CD4-positive, alpha-beta T cell (primary cell): ENCODE data around the gene TNFAIP8L2. TPM values are rescaled to one million over a fixed set of nuclear protein-coding genes. Genes with fewer than 3 reads are reported as not detected.
A peak's percentile ranks its signal among the peaks of the same experiment; 100 is the strongest.

Experiments
- ATAC-seq: fragments of 200-7000 bp; cut with Tn5 transposase; one replicate; pipeline ENCODE4 v1.10.0; 2022; ENCODE audit warnings: mild to moderate bottlenecking; ENCODE audit not compliant: poor library complexity
- CTCF ChIA-PET: fragments of 350-600 bp; sonication (Branson Sonifier 250); formaldehyde crosslinking; loops from one replicate; lab custom pipeline; 2021; ENCODE audit warnings: antibody characterized with exemption, inconsistent platforms; lab: Charles Lee
- POLR2A ChIA-PET: fragments of 350-600 bp; sonication (Branson Sonifier 250); formaldehyde crosslinking; loops from one replicate; lab custom pipeline; 2021; ENCODE audit warnings: antibody characterized with exemption, inconsistent platforms; lab: Charles Lee
- DNase-seq, 14 experiments: peaks; one replicate each; pipeline ENCODE4 v3.0.0-alpha.2; 2013 to 2020; ENCODE audit warnings: mixed read lengths in 2 of 14
- H3K27ac ChIP-seq, 2 donors: one replicate each; pipeline versions ENCODE4 v1.5.1 to v1.7.0; 2013; ENCODE audit warnings: low read length in 2 of 2, low read depth in 1 of 2, mild to moderate bottlenecking in 1 of 2
- H3K27me3 ChIP-seq, 2 experiments: 1 replicate in 1 of 2; 2 replicates in 1 of 2; pipeline versions ENCODE4 v1.6.1 to v1.7.0; 2013; ENCODE audit warnings: low read length in 2 of 2, control low read depth in 1 of 2, mild to moderate bottlenecking in 1 of 2, moderate library complexity in 1 of 2; ENCODE audit not compliant: insufficient read depth in 2 of 2, control insufficient read depth in 1 of 2
- H3K36me3 ChIP-seq: one replicate; pipeline ENCODE4 v1.6.1; 2013; ENCODE audit warnings: low read length, control low read depth; ENCODE audit not compliant: insufficient read depth
- H3K4me1 ChIP-seq: one replicate; pipeline ENCODE4 v1.6.1; 2013; ENCODE audit warnings: low read length, control low read depth; ENCODE audit not compliant: insufficient read depth
- H3K4me3 ChIP-seq: one replicate; pipeline ENCODE4 v1.5.1; 2013; ENCODE audit warnings: mild to moderate bottlenecking, low read length, moderate library complexity
- H3K9me3 ChIP-seq, 2 experiments: 1 replicate in 1 of 2; 2 replicates in 1 of 2; pipeline versions ENCODE4 v1.6.1 to v1.7.0; 2013; ENCODE audit warnings: low read length in 2 of 2, mild to moderate bottlenecking in 2 of 2, control low read depth in 1 of 2, moderate library complexity in 1 of 2; ENCODE audit not compliant: control insufficient read depth in 1 of 2, insufficient read depth in 1 of 2
- H3K27ac Mint-ChIP-seq: one replicate; pipeline ENCODE4 v1.8.0; 2020; ENCODE audit warnings: mixed read lengths
- H3K27me3 Mint-ChIP-seq: one replicate; pipeline ENCODE4 v1.8.0; 2021; ENCODE audit warnings: mixed read lengths
- H3K36me3 Mint-ChIP-seq: one replicate; pipeline ENCODE4 v1.8.0; 2021; ENCODE audit warnings: low read depth, mixed read lengths
- H3K4me1 Mint-ChIP-seq: one replicate; pipeline ENCODE4 v1.8.0; 2021; ENCODE audit warnings: low read depth, mixed read lengths
- H3K4me3 Mint-ChIP-seq: one replicate; pipeline ENCODE4 v1.8.0; 2020; ENCODE audit warnings: mild to moderate bottlenecking, mixed read lengths
- H3K9me3 Mint-ChIP-seq: one replicate; pipeline ENCODE4 v1.8.0; 2020; ENCODE audit warnings: mixed read lengths
- CTCF ChIP-seq: fragments of 200-600 bp; IDR thresholded peaks from one replicate; pipeline ENCODE4 v1.8.0; 2022; ENCODE audit warnings: antibody characterized with exemption, mild to moderate bottlenecking
- intact Hi-C, 2 experiments: fragments of 100-400 bp; cut with DNase I in 1 of 2; cut with micrococcal nuclease in 1 of 2; formaldehyde crosslinking; loops; one replicate each; pipeline versions ENCODE4 v1.15.1 to v1.9.0; 2023 to 2025; cut with DNase I, micrococcal nuclease
- total RNA-seq, 174 experiments: library from RNA in 2 of 174; stranded (reverse) in 2 of 174; gene quantifications; one replicate each; pipeline ENCODE4 v1.2.3 and lab custom pipeline; 2021 to 2026

The TNFAIP8L2 gene
- total RNA-seq, 2 experiments from 2014 or later: 0.70 to 0.74 TPM

- peaks cover 44% of the 10 kb centered on the region for H3K36me3 Mint-ChIP-seq
- intact Hi-C loops: no loop called here
- H3K27me3 Mint-ChIP-seq: no peaks in the 10 kb centered on the region
- no peak overlapping the region for H3K27ac Mint-ChIP-seq
- POLR2A ChIA-PET: interaction anchor here (0.7 kb wide), 1 partner anchor 46 kb away, joined by 3 read pairs; no protein-coding TSS in a partner anchor
- ATAC-seq: no peak
- no peak overlapping the region for H3K4me3 Mint-ChIP-seq
- no peaks in the 10 kb centered on the region for H3K9me3 Mint-ChIP-seq
- Histone ChIP-seq H3K27me3 (no peaks in the 10 kb centered on the region), H3K4me3 (no peak overlapping the region), H3K27ac (no peak overlapping the region), H3K9me3 (no peaks in the 10 kb centered on the region), H3K36me3 (peaks cover 35% of the 10 kb centered on the region), H3K4me1 (no peaks in the 10 kb centered on the region)
- DNase-seq: no peak
- CTCF ChIA-PET: no interaction called here
- H3K4me1 Mint-ChIP-seq: no peaks in the 10 kb centered on the region
- no peak for TF ChIP-seq CTCF
Measured at GRCh38 chr1:151113877-151114276, 42.6 kb upstream of the TNFAIP8L2 start.

- no peak for ATAC-seq
- peaks cover 8% of the 10 kb centered on the region for H3K4me1 Mint-ChIP-seq
- H3K27ac ChIP-seq: no peak overlapping the region
Measured at GRCh38 chr1:151124763-151125403, 31.6 kb upstream of the TNFAIP8L2 start.

GRCh38 chr1:151128800-151129199, 27.6 kb upstream of the TNFAIP8L2 start:
- peaks cover 0 to 8% of the 10 kb centered on the region in 2 experiments for H3K9me3 ChIP-seq
- no peak overlapping the region for H3K4me3 ChIP-seq
- H3K36me3 Mint-ChIP-seq: peaks cover 18% of the 10 kb centered on the region
- ATAC-seq (no peak), DNase-seq (no peak)
- H3K27ac Mint-ChIP-seq: no peak overlapping the region
- ChIA-PET POLR2A (no interaction called here), CTCF (interaction anchor here (0.6 to 0.7 kb wide), 3 partner anchors 27 to 150 kb away, joined by 3 to 5 read pairs (median 4); no protein-coding TSS in a partner anchor)
- no peak overlapping the region for H3K27ac ChIP-seq
- peaks cover 0 to 9% of the 10 kb centered on the region in 2 experiments for H3K27me3 ChIP-seq
- TF ChIP-seq CTCF: no peak
- no peaks in the 10 kb centered on the region for H3K9me3 Mint-ChIP-seq
- peaks cover 20% of the 10 kb centered on the region for H3K4me1 ChIP-seq
- intact Hi-C loops: no loop called here
- no peak overlapping the region for H3K4me3 Mint-ChIP-seq
- peaks cover 23% of the 10 kb centered on the region for H3K4me1 Mint-ChIP-seq
- H3K36me3 ChIP-seq: peaks cover 6% of the 10 kb centered on the region
- no peaks in the 10 kb centered on the region for H3K27me3 Mint-ChIP-seq

More at GRCh38 chr1:151124763-151125403, 31.6 kb upstream of the TNFAIP8L2 start:
- Mint-ChIP-seq H3K4me3 (no peak overlapping the region), H3K9me3 (no peaks in the 10 kb centered on the region), H3K27ac (peak overlapping the region; percentile 38), H3K36me3 (peaks cover 41% of the 10 kb centered on the region), H3K27me3 (no peaks in the 10 kb centered on the region)
- POLR2A ChIA-PET: no interaction called here
- Histone ChIP-seq H3K4me1 (peaks cover 4% of the 10 kb centered on the region), H3K9me3 (no peaks in the 10 kb centered on the region), H3K27me3 (peaks cover 0 to 2% of the 10 kb centered on the region in 2 experiments), H3K36me3 (peaks cover 19% of the 10 kb centered on the region), H3K4me3 (no peak overlapping the region)
- no peak for TF ChIP-seq CTCF
- CTCF ChIA-PET: no interaction called here
- DNase-seq: peak in 1 of 14 experiments; percentile 18
- intact Hi-C loops: no loop called here
